ENCODE measurements around the gene PDE8A.

DNA sequence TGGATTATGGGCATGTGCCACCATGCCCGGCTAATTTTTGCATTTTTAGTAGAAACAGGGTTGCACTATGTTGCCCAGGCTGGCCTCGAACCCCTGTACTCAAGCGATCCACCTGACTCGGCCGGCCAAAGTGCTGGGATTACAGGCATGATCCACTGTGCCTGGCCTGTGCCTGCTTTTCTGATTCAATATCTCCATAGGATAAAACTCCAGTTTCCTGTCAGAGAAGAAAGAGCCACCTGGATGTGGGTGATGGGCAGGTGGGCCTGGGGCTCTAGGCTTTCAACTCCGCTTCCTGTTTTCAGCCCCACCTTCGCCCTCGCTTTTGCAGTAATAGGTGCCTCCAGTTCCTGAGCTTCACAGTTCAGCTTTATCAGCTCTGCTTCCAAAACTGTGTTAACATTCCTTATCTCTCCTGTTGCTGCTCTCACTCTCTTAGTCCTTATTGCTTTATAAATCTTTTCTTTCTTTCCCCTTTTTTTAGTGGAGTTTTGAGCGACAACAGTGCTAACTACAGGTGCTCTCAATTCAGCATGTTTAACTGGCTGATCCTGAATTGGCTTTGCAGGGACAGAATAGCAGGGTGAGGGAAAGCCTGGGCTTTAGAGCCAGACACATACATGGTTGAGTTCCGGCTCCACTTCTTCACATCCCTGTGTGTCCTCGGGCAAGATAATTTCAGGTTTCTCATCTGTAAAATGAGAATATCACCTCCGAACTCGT lies 21.1 kb upstream of the PDE8A start:
- TF ChIP-seq, protein P1, sequence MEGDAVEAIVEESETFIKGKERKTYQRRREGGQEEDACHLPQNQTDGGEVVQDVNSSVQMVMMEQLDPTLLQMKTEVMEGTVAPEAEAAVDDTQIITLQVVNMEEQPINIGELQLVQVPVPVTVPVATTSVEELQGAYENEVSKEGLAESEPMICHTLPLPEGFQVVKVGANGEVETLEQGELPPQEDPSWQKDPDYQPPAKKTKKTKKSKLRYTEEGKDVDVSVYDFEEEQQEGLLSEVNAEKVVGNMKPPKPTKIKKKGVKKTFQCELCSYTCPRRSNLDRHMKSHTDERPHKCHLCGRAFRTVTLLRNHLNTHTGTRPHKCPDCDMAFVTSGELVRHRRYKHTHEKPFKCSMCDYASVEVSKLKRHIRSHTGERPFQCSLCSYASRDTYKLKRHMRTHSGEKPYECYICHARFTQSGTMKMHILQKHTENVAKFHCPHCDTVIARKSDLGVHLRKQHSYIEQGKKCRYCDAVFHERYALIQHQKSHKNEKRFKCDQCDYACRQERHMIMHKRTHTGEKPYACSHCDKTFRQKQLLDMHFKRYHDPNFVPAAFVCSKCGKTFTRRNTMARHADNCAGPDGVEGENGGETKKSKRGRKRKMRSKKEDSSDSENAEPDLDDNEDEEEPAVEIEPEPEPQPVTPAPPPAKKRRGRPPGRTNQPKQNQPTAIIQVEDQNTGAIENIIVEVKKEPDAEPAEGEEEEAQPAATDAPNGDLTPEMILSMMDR (conservative IDR thresholded peaks at IDR 0.05; ENCODE audit: low read depth, low read length) = no peak
- TF ChIP-seq, protein P2, sequence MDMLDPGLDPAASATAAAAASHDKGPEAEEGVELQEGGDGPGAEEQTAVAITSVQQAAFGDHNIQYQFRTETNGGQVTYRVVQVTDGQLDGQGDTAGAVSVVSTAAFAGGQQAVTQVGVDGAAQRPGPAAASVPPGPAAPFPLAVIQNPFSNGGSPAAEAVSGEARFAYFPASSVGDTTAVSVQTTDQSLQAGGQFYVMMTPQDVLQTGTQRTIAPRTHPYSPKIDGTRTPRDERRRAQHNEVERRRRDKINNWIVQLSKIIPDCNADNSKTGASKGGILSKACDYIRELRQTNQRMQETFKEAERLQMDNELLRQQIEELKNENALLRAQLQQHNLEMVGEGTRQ (IDR thresholded peaks at IDR 0.05; ENCODE audit: low read depth, low read length) = no peak
- no peak for TF ChIP-seq POLR2A (IDR thresholded peaks at IDR 0.05; ENCODE audit: low read depth, low read length)
- TF ChIP-seq MAFK (IDR thresholded peaks at IDR 0.05; ENCODE audit: low read depth, low read length) = no peak
- TF ChIP-seq RCOR1 (IDR thresholded peaks at IDR 0.05; ENCODE audit: insufficient replicate concordance, low read length) = no peak
- no peak for TF ChIP-seq RAD21 (IDR thresholded peaks at IDR 0.05; ENCODE audit: low read length)
- no peak for TF ChIP-seq RFX5 (IDR thresholded peaks at IDR 0.05; ENCODE audit: low read depth, low read length)
- no peak for TF ChIP-seq CEBPB (IDR thresholded peaks at IDR 0.05; ENCODE audit: low read depth, low read length)
- no peak for TF ChIP-seq BHLHE40 (IDR thresholded peaks at IDR 0.05; ENCODE audit: low read depth, low read length)
- TF ChIP-seq MXI1 (IDR thresholded peaks at IDR 0.05; ENCODE audit: borderline replicate concordance, low read depth, low read length) = no peak
